Gastroesophageal sphincter (tissue), 4 donors: ENCODE results near the gene KRT25. TPM values are rescaled to one million over a fixed set of nuclear protein-coding genes. Genes with fewer than 3 reads are reported as not detected.
A peak's percentile ranks its signal among the peaks of the same experiment; 100 is the strongest.

Experiments
- ATAC-seq: fragments of 150-250 bp; one replicate; pipeline ENCODE4 v1.9.1; 2016; ENCODE audit warnings: mild to moderate bottlenecking, moderate library complexity
- H3K27ac ChIP-seq, 4 donors: fragments of 200-600 bp; sonication (generic) in 3 of 4; 1 replicate in 3 of 4; 2 replicates in 1 of 4; pipeline ENCODE4 v1.5.1; 2016 to 2019
- H3K27me3 ChIP-seq: fragments of 200-600 bp; sonication (generic); one replicate; pipeline ENCODE4 v1.5.1; 2019
- H3K36me3 ChIP-seq, 2 donors: fragments of 200-600 bp; sonication (generic); one replicate each; pipeline ENCODE4 v1.5.1; 2019; ENCODE audit warnings: control low read depth in 1 of 2
- H3K4me1 ChIP-seq, 3 donors: fragments of 200-600 bp; sonication (generic); 1 replicate in 2 of 3; 2 replicates in 1 of 3; pipeline ENCODE4 v1.5.1; 2016 to 2019; ENCODE audit warnings: control low read depth in 2 of 3
- H3K4me3 ChIP-seq, 2 donors: fragments of 200-600 bp; sonication (generic); one replicate each; pipeline ENCODE4 v1.5.1; 2019; ENCODE audit warnings: mild to moderate bottlenecking in 1 of 2, moderate library complexity in 1 of 2
- H3K9me3 ChIP-seq, 3 donors: fragments of 200-600 bp; sonication (generic); one replicate each; pipeline ENCODE4 v1.5.1; 2017 to 2019; ENCODE audit warnings: control low read depth in 2 of 3
- EP300 ChIP-seq: sonication (generic); formaldehyde crosslinking; IDR thresholded peaks from one replicate; pipeline ENCODE4 v1.6.1; 2017; ENCODE audit warnings: antibody characterized with exemption, mild to moderate bottlenecking
- POLR2A ChIP-seq, 2 donors: fragments of 450-650 bp; IDR thresholded peaks; one replicate each; pipeline ENCODE4 v1.6.1; 2017; ENCODE audit warnings: antibody characterized with exemption in 2 of 2, mild to moderate bottlenecking in 2 of 2, moderate library complexity in 1 of 2
- POLR2AphosphoS5 ChIP-seq: sonication (generic); formaldehyde crosslinking; IDR thresholded peaks from one replicate; pipeline ENCODE4 v1.6.1; 2017; ENCODE audit warnings: antibody characterized with exemption
- WGBS, 2 donors: methylation state at CpG; one replicate each; pipeline ENCODE4 v1.1.5; 2018; ENCODE audit warnings: low coverage in 1 of 2; 5-methylcytosine and 5-hydroxymethylcytosine counted together
- total RNA-seq, 4 donors: library from RNA; depleted of rRNA; stranded (reverse); fragments of >200 nt; gene quantifications; one replicate each; pipeline ENCODE4 v1.1.0, GENCODE V29; 2016
- TF ChIP-seq, protein P1 (sequence below), 4 experiments: fragments of 200-600 bp in 2 of 4; fragments of 450-650 bp in 2 of 4; sonication (generic) in 1 of 4; IDR thresholded peaks; one replicate each; pipeline ENCODE4 v1.5.1; 2017 to 2019; ENCODE audit warnings: antibody characterized with exemption in 4 of 4, mild to moderate bottlenecking in 2 of 4, moderate library complexity in 2 of 4

KRT25 gene
- total RNA-seq, 4 donors from 2014 or later, result not detected

DNA sequence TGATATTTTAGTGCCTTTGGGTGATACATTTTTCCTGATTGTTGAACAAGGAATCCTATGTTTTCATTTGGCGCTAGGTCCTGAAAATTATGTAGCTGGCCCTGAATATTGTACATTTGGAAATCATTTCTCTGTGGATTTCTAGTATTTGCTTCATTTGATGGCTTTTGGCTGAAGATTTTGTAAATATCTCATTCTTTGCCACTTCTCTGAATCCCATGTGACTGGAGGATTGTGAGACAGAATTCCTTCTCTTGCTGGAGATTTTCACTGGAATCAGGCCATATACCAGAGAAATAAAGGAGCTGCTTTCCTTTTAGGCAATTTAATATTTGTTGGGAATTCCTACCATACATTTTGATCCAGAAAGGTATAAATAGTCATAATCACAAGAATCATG lies 36.0 kb upstream of the KRT25 start:
- H3K4me1 ChIP-seq, result peaks cover 0 to 7% (median 0%) of the 10 kb centered on the region in 3 donors
- no peaks in the 10 kb centered on the region for H3K9me3 ChIP-seq
- H3K27me3 ChIP-seq, result peaks cover 39% of the 10 kb centered on the region
- TF ChIP-seq POLR2A (IDR thresholded peaks at IDR 0.05) (no peak), POLR2AphosphoS5 (no peak), EP300 (no peak)
- TF ChIP-seq, protein P1, sequence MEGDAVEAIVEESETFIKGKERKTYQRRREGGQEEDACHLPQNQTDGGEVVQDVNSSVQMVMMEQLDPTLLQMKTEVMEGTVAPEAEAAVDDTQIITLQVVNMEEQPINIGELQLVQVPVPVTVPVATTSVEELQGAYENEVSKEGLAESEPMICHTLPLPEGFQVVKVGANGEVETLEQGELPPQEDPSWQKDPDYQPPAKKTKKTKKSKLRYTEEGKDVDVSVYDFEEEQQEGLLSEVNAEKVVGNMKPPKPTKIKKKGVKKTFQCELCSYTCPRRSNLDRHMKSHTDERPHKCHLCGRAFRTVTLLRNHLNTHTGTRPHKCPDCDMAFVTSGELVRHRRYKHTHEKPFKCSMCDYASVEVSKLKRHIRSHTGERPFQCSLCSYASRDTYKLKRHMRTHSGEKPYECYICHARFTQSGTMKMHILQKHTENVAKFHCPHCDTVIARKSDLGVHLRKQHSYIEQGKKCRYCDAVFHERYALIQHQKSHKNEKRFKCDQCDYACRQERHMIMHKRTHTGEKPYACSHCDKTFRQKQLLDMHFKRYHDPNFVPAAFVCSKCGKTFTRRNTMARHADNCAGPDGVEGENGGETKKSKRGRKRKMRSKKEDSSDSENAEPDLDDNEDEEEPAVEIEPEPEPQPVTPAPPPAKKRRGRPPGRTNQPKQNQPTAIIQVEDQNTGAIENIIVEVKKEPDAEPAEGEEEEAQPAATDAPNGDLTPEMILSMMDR (IDR thresholded peaks at IDR 0.05), result no peak
- no peaks in the 10 kb centered on the region for H3K36me3 ChIP-seq
- H3K4me3 ChIP-seq, result no peak overlapping the region
- ATAC-seq, result no peak
- WGBS, 2 donors, result 56 to 65% methylated on average over 1 of the region's 1 CpG
- H3K27ac ChIP-seq, result no peak overlapping the region

DNA sequence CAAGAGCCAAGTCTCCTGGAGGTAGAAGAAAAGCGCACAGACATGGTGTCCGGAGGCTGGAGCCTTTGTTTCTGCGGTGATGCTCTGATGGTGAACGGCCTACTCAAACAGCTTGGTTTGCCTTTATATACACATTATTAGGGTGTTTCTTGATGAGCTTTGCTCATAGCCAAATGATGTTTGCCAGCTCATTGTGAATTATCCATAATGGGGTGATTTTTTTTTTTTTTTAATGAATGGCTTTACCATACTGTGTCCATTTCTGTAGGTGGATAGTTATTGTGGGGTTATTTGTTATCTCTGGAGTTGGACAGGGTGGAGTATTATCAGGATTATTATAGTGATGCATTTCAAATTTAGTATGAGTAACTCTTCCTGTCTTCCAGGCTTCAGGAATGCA lies 27.3 kb upstream of the KRT25 start, which contains the start of gene KRT27:
Gene KRT27, minus strand, starts transcription at position 101 of the 400 bp plus-strand sequence. Its CDS starts 57 bp downstream, at position 44.
- whole genome bisulfite sequencing, 2 donors, result 73 to 92% methylated on average over 2 to 4 of the region's 4 CpGs
- no peaks in the 10 kb centered on the region for H3K4me1 ChIP-seq
- ATAC-seq, result no peak
- no peak within 1 kb of the TSS for H3K4me3 ChIP-seq
- H3K9me3 ChIP-seq, result no peaks in the 10 kb centered on the region
- no peaks in the 10 kb centered on the region for H3K36me3 ChIP-seq
- peaks cover 50% of the 10 kb centered on the region for H3K27me3 ChIP-seq
- TF ChIP-seq, protein P1 (IDR thresholded peaks at IDR 0.05), result no peak
- TF ChIP-seq EP300 (no peak), POLR2A (IDR thresholded peaks at IDR 0.05) (no peak), POLR2AphosphoS5 (no peak)
- no peak within 1 kb of the TSS for H3K27ac ChIP-seq

DNA sequence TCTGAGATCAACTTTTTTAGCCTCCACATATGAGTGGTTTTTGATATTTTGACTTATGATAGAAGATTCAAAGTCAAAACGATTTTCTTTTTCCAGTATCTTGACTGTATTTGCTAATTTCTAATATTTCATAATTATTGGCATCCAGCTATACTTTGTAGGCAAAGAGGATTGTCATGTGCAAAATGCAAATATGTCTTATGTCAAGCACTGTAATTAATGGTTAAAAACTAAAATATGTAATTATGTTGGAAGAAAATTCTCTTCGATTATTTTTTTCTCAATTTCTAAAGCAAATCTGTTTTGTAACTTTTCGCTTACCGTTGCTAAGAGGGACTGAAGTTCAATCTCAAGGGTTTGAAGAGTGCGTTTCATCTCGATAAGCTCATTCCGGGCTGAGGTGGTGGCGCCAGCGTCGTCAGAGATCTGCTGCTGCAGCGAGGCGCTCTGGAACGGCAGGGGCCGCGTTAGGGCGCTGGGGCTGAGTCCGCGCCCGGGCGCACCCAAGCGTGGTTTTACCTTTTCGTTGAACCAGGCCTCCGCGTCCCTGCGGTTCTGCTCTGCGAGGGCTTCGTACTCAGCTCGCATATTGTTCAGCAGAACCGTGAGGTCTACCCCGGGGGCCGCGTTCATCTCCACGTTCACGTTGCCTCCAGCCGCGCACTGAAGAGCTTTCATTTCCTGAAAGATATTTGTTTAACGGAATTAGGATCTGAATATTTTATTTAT lies 24.2 kb upstream of the KRT25 start:
- 33 to 64% methylated on average over 4 to 22 of the region's 37 CpGs for WGBS, 2 donors
- Histone ChIP-seq H3K4me1 (no peaks in the 10 kb centered on the region), H3K27me3 (peaks cover 68% of the 10 kb centered on the region), H3K36me3 (no peaks in the 10 kb centered on the region), H3K9me3 (no peaks in the 10 kb centered on the region), H3K27ac (no peak overlapping the region), H3K4me3 (peak overlapping the region in 1 of 2 donors; percentile 20)
- ATAC-seq, result no peak
- no peak for TF ChIP-seq EP300
- TF ChIP-seq POLR2A (IDR thresholded peaks at IDR 0.05), result no peak
- TF ChIP-seq, protein P1 (IDR thresholded peaks at IDR 0.05), result no peak
- TF ChIP-seq POLR2AphosphoS5, result no peak

DNA sequence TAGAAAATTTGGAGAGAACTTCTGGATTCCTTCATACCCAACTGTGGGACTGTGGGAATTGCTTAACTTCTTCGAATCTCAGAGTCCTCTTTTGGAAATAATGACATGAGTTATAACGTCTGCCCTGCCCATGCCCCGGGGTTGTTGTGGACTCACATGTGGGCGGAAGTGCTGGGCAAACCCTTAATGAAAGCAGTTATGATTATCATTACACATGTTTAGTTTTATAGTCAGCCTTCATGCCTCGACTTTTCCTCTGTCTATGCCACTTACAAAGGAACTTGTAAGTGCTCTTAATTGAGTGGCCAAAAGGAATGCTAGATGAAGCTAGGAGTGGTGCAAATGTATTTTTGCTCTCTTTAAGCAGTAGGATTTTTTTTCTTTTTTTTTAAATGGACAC lies 23.3 kb upstream of the KRT25 start:
- H3K4me3 ChIP-seq, result no peak overlapping the region
- TF ChIP-seq, protein P1 (IDR thresholded peaks at IDR 0.05), result no peak
- TF ChIP-seq POLR2A (IDR thresholded peaks at IDR 0.05) (no peak), POLR2AphosphoS5 (no peak), EP300 (no peak)
- H3K27me3 ChIP-seq, result peaks cover 70% of the 10 kb centered on the region
- no peaks in the 10 kb centered on the region for H3K36me3 ChIP-seq
- no peaks in the 10 kb centered on the region for H3K9me3 ChIP-seq
- 75 to 94% methylated on average over 5 of the region's 5 CpGs for WGBS, 2 donors
- H3K4me1 ChIP-seq, result no peaks in the 10 kb centered on the region
- no peak for ATAC-seq
- H3K27ac ChIP-seq, result no peak overlapping the region

DNA sequence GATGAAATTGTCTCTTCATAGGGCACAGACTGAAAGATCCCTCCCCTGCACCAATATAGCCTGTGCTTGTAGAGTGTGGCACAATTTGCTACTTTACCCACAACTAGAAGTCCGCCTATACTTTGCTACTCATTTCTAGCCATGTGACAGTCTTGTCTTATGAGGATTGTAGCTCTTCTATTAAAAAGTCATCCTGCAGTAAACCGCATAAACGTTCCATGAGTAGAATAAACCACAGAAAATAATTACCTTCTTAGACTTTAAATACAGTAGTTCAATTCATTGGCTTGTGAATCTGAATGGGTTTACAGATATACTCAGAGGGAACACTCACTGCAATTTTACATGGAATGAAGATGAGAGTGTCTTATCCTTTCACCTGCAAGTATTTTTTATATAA lies 22.8 kb upstream of the KRT25 start:
- 78 to 100% methylated on average over 1 to 3 of the region's 3 CpGs for WGBS, 2 donors

More for the DNA sequence above, 22.8 kb upstream of the KRT25 start:
- Histone ChIP-seq H3K4me3 (no peak overlapping the region), H3K27ac (no peak overlapping the region), H3K4me1 (no peaks in the 10 kb centered on the region), H3K36me3 (no peaks in the 10 kb centered on the region), H3K9me3 (no peaks in the 10 kb centered on the region), H3K27me3 (peaks cover 72% of the 10 kb centered on the region)
- no peak for ATAC-seq
- TF ChIP-seq, protein P1 (IDR thresholded peaks at IDR 0.05), result no peak
- TF ChIP-seq POLR2A (IDR thresholded peaks at IDR 0.05) (no peak), POLR2AphosphoS5 (no peak), EP300 (no peak)
